Globus pallidus (tissue), 1 donor: ENCODE results near the gene RERE.
A peak's percentile ranks its signal among the peaks of the same experiment; 100 is the strongest.
"Not testable (repeated sequence)": the region's sequence is repeated elsewhere in the genome, so short reads cannot be mapped to it uniquely, and the experiment has no call there.

Experiments used
- DNase-seq: peaks from one replicate; pipeline ENCODE4 v3.0.0-alpha.2; 2015; ENCODE audit warnings: low spot score

RERE gene

GRCh38 chr1:8752411-8752810 lies 65.0 kb downstream of the RERE start:
- DNase-seq: no peak

- DNase-seq: no peak
Measured at GRCh38 chr1:8751984-8752383, 65.5 kb downstream of the RERE start.

GRCh38 chr1:8747879-8748825 lies 69.3 kb downstream of the RERE start:
- DNase-seq: no peak

GRCh38 chr1:8746554-8746953 lies 70.9 kb downstream of the RERE start:
- DNase-seq: no peak

GRCh38 chr1:8745749-8746390 lies 71.6 kb downstream of the RERE start:
- DNase-seq: no peak

GRCh38 chr1:8745346-8745745 lies 72.1 kb downstream of the RERE start:
- no peak for DNase-seq

DNA sequence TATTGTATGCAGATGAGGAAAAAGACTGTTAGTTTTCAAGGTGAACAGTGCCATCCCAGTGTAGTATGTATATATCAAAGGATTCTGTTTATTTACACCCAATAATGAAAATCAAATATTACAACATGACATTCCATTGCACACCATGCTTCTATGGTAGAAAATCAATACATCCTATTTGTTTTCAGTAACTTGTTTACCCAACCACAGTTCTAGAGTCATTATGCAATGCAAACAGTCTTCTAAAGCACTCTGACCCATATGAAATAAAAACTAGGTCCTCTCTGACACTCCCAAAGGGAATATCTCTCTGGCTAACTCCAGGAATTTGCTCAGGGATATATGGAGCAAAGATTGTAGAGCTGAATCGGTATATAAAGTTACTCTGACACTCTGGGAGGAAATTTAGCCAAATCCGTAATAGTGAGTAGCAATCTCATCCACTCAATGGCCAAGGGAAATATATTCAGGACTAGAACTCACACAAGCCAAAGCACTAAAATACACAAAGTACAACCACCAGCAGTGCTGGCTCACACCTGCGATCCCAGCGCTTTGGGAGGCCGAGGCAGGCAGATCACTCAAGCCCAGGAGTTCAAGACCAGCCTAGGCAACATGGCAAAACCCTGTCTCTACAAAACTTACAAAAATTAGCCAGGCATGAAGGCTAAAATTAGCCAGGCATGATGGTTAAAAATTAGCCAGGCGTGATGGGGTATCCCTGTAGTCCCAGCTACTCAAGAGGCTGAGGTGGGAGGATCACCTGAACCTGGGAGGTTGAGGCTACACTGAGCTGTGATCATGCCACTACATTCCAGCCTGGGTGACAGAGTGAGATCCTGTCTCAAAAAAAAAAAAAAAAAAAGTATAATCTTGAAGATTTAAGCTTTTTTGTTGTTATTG lies 75.2 kb downstream of the RERE start:
- no peak for DNase-seq

DNA sequence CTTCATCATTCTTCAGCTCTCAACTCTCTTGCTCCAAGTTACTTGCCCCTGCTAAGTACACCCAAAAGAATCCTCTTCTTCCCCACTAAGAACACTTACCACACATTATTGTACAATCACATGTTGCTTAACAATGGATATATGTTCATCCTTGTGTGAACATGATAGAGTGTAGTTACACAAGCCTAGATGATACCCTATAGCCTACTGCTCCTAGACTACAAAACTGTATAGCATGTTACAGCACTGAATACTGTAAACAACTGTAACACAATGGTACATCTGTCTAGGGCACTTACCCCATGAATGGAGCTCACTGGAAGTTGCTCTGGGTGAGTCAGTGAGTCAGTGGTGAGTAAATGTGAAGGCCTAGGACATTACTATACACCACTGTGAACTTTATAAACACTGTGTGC lies 77.4 kb downstream of the RERE start:
- DNase-seq: peak; percentile 57

GRCh38 chr1:8739377-8739776 lies 78.1 kb downstream of the RERE start:
- DNase-seq: no peak

DNA sequence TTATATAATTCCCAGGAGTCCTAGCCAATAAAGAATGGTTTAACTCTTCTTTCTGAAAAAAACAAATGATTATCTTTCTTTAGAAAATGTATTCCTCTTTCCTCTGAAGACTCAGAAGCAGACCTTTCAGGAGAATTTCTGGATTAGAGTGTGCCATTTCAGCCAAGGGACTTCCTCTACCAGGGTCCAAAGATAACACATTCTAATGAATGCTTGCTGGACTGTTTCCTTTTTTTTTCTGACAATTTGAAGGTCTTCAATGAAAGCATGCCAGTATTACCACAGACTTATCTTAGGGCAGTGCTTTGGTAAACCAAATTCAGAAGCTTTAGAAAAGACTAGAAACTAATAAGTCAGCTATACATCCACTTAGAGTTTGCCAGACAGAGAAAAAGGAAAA lies 80.5 kb downstream of the RERE start:
- DNase-seq: no peak

- no peak for DNase-seq
Measured at GRCh38 chr1:8733484-8733883, 84.0 kb downstream of the RERE start.

DNA sequence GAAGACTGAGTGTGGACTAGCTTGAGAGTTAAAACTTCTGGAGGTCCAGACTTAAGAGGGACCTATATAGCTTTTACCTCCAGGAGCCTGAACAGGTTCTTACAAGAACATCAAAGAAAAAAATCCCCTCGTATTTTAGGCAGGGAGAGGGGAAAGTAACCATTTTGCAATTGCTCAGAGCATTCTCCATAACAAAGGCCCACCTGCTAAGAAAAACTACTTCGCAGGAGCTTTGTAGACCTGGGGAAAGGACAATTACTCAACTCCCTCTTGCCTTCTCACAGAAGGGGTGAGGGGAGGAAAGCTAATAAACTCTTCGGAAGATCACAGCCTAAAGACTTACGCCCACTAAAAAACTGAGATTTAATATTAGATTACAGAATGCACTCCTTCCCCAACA lies 86.3 kb downstream of the RERE start:
- no peak for DNase-seq

DNA sequence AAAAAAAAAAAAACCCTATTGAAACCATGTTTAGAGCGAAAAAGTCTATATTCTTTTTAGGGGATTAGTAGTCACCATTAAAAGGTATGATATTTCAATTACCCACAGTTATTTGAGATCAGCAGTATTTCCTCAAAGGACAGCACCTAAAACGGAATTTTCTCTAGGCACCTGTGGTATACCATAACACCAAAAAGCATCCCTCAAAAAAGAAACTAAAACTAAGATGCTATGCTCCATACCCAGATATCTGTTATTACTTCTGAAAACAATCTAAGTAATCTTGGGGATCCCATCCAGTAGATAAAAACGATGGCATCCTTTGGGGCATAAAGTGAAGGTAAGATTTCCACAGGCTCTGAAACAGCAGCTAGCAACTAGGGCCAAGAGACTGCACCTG lies 89.0 kb downstream of the RERE start:
- no peak for DNase-seq

GRCh38 chr1:8727809-8728213 lies 89.6 kb downstream of the RERE start:
- peak; percentile 60 for DNase-seq

- DNase-seq: not testable (repeated sequence)
Measured at GRCh38 chr1:8727316-8727715, 90.1 kb downstream of the RERE start.

- not testable (repeated sequence) for DNase-seq
Measured at GRCh38 chr1:8726801-8727186, 90.6 kb downstream of the RERE start.

- DNase-seq: no peak
Measured at GRCh38 chr1:8723010-8723409, 94.4 kb downstream of the RERE start.

DNA sequence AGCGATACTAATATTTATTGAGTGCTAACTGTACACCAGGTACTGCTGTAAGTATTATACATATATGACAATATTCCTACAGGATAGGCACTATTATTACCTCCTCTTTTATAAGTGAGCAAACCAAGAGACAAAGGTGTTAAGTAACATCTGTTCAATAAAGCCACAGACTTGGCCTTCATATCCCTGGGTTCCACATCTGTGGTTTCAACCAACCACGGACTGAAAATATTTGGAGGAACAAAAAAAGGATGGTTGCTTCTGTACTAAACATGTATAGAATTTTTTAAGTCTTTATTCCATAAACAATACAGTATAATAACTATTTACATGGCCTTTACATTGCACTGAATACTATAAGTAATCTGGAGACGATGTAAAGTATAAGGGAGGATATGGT lies 95.1 kb downstream of the RERE start:
- no peak for DNase-seq

DNA sequence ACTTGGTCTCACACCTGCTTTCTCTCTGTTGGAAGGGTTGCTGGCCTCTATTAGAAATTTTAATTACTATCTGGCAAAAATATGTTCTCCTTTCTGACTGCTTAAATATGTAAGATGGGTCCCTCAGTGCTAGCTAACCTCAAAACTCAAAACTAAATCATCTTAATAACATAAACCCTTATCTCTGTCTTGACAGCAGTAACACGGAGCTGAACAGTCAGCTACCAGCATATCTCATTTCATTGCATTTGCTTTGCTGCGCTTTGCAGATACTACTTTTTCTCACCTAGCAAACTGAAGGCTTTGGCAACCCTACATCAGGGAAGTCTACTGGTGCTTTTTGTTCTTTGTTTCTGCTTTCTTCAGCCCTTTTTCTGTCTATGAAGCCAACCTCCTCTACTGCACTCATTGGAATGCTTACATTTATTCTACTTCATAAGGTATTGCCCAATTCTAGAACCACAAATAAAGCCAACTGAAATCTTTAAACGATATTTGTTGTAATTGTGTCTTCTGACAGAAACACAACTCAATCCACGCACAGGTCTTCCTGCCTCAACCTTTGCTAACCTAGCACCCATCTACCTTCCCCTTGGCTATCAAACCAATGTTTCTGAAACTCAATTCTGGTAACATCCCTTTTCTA lies 95.6 kb downstream of the RERE start:
- no peak for DNase-seq

- DNase-seq: no peak
Measured at GRCh38 chr1:8720347-8720746, 97.1 kb downstream of the RERE start.

DNA sequence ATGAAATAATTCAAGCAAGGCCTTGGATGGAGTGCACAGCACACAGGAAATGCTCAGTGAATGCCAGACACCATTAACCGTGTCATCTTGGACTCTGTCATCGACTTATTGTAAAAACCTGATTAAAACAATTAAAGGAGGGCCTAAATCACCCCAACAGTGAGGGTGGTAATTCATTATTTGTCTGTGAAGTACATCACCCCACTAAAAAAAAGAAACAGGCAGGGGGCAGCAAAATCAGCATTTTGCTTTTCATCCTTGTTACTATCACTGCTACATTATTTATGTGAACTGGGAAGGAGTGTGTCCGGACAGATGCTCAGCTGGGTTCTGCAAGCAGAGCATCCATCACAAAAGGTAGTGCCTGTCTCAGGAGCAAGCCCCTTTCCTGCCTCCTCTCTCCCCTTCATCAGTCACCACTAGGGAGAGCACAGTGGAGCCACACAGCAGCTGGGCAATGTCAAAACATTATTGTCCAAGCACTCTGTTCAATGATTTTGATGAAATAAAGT lies 98.5 kb downstream of the RERE start:
- DNase-seq: no peak

DNA sequence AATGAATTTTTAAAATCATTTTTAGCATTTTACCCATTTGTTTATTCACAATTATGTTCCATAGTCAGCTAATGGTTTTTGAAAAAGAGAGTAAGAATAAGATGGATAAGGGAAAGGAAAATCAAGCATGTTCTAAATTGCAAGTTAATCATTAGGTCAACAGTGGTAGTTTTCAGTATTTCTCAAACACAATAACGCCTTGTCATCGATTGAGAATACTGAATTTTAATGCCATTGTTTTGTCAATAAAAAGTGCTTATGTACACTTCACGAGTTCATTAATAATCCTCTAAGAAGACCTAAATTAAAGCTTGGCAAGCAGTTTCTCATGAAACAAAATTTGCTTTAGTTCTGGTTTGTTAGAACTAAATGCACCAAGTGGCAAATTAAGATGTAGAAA lies 100.3 kb downstream of the RERE start:
- DNase-seq: no peak
